Liver (tissue), 9 donors: ENCODE data around the gene LRRC72. TPM values are rescaled to one million over a fixed set of nuclear protein-coding genes. Genes with fewer than 3 reads are reported as not detected.

Experiments
- DNase-seq: peaks from one replicate; pipeline ENCODE4 v3.0.0-alpha.2; 2017; ENCODE audit warnings: low spot score
- H3K27ac ChIP-seq, 2 donors: one replicate each; pipeline ENCODE4 v1.7.0; 2013; ENCODE audit warnings: inconsistent platforms in 2 of 2, low read length in 2 of 2, control low read depth in 1 of 2, low read depth in 1 of 2, mild to moderate bottlenecking in 1 of 2
- H3K27me3 ChIP-seq, 4 donors: one replicate each; pipeline versions ENCODE4 v1.6.1 to v1.7.0; 2013; ENCODE audit warnings: low read length in 3 of 4, inconsistent platforms in 1 of 4, mild to moderate bottlenecking in 1 of 4, moderate library complexity in 1 of 4; ENCODE audit not compliant: control insufficient read depth in 4 of 4, insufficient read depth in 4 of 4
- H3K36me3 ChIP-seq, 4 donors: one replicate each; pipeline versions ENCODE4 v1.6.1 to v1.7.0; 2013; ENCODE audit warnings: low read length in 3 of 4, mild to moderate bottlenecking in 3 of 4, low read depth in 1 of 4, moderate library complexity in 1 of 4; ENCODE audit not compliant: control insufficient read depth in 4 of 4, insufficient read depth in 3 of 4
- H3K4me1 ChIP-seq, 4 donors: one replicate each; pipeline versions ENCODE4 v1.6.1 to v1.7.0; 2013; ENCODE audit warnings: low read length in 3 of 4, mild to moderate bottlenecking in 3 of 4, moderate library complexity in 1 of 4; ENCODE audit not compliant: control insufficient read depth in 4 of 4, insufficient read depth in 4 of 4
- H3K4me3 ChIP-seq, 3 donors: one replicate each; pipeline versions ENCODE4 v1.6.1 to v1.7.0; 2013; ENCODE audit warnings: low read length in 3 of 3, control low read depth in 1 of 3, low read depth in 1 of 3, mild to moderate bottlenecking in 1 of 3
- H3K9ac ChIP-seq, 2 donors: one replicate each; pipeline ENCODE4 v1.7.0; 2013; ENCODE audit warnings: low read length in 2 of 2, mild to moderate bottlenecking in 2 of 2, moderate library complexity in 2 of 2, control low read depth in 1 of 2, low read depth in 1 of 2
- H3K9me3 ChIP-seq, 4 donors: one replicate each; pipeline versions ENCODE4 v1.6.1 to v1.7.0; 2013; ENCODE audit warnings: low read length in 3 of 4; ENCODE audit not compliant: control insufficient read depth in 4 of 4
- ATF3 ChIP-seq: IDR thresholded peaks from 2 replicates; pipeline ENCODE4 v1.6.1; 2016; ENCODE audit warnings: antibody characterized with exemption
- CTCF ChIP-seq: fragments of 150-350 bp; IDR thresholded peaks from 2 replicates; pipeline ENCODE4 v1.5.1; 2017; ENCODE audit warnings: improper control_type of control experiment, low read depth, low read length; ENCODE audit not compliant: missing input control
- EGR1 ChIP-seq, 2 donors: IDR thresholded peaks; 2 replicates each; pipeline ENCODE4 v1.6.1; 2016 to 2018; ENCODE audit warnings: antibody characterized with exemption in 2 of 2, low read depth in 2 of 2
- FOXA1 ChIP-seq: IDR thresholded peaks from 2 replicates; pipeline ENCODE4 v1.6.1; 2016; ENCODE audit warnings: antibody characterized with exemption
- FOXA2 ChIP-seq: IDR thresholded peaks from 2 replicates; pipeline ENCODE4 v1.6.1; 2016; ENCODE audit warnings: antibody characterized with exemption
- GABPA ChIP-seq, 2 donors: IDR thresholded peaks in 1 of 2; conservative IDR thresholded peaks in 1 of 2; 2 replicates each; pipeline ENCODE4 v1.6.1; 2016; ENCODE audit warnings: antibody characterized with exemption in 2 of 2, mild to moderate bottlenecking in 1 of 2, moderate library complexity in 1 of 2
- HNF4A ChIP-seq, 2 donors: conservative IDR thresholded peaks; 2 replicates each; pipeline ENCODE4 v1.6.1; 2016; ENCODE audit warnings: antibody characterized with exemption in 2 of 2, mild to moderate bottlenecking in 2 of 2
- HNF4G ChIP-seq: IDR thresholded peaks from 2 replicates; pipeline ENCODE4 v1.6.1; 2016; ENCODE audit warnings: antibody characterized with exemption
- JUND ChIP-seq, 2 donors: IDR thresholded peaks; 2 replicates each; pipeline ENCODE4 v1.6.1; 2016; ENCODE audit warnings: antibody characterized with exemption in 2 of 2
- MAX ChIP-seq: IDR thresholded peaks from 2 replicates; pipeline ENCODE4 v1.6.1; 2016; ENCODE audit warnings: antibody characterized with exemption
- NR2F2 ChIP-seq: IDR thresholded peaks from 2 replicates; pipeline ENCODE4 v1.6.1; 2016; ENCODE audit warnings: antibody characterized with exemption
- RAD21 ChIP-seq, 2 donors: IDR thresholded peaks; 2 replicates each; pipeline ENCODE4 v1.6.1; 2016; ENCODE audit warnings: antibody characterized with exemption in 2 of 2, mild to moderate bottlenecking in 2 of 2
- REST ChIP-seq: IDR thresholded peaks from 2 replicates; pipeline ENCODE4 v1.6.1; 2016; ENCODE audit warnings: antibody characterized with exemption, mild to moderate bottlenecking
- RXRA ChIP-seq, 2 donors: IDR thresholded peaks; 2 replicates each; pipeline ENCODE4 v1.6.1; 2017 to 2018; ENCODE audit warnings: antibody characterized with exemption in 2 of 2, mild to moderate bottlenecking in 1 of 2
- SP1 ChIP-seq: IDR thresholded peaks from 2 replicates; pipeline ENCODE4 v1.6.1; 2018; ENCODE audit warnings: antibody characterized with exemption, mild to moderate bottlenecking
- TAF1 ChIP-seq: conservative IDR thresholded peaks from 2 replicates; pipeline ENCODE4 v1.6.1; 2016; ENCODE audit warnings: antibody characterized with exemption, mild to moderate bottlenecking
- YY1 ChIP-seq: IDR thresholded peaks from 2 replicates; pipeline ENCODE4 v1.6.1; 2016; ENCODE audit warnings: antibody characterized with exemption, mild to moderate bottlenecking
- WGBS: extraction: QIAGEN DNeasy Blood & Tissue Kit; methylation state at CpG from one replicate; pipeline ENCODE4 v1.1.7; 2013; 5-methylcytosine and 5-hydroxymethylcytosine counted together
- polyA plus RNA-seq, 2 donors: library from polyadenylated mRNA; stranded (reverse) in 1 of 2; unstranded in 1 of 2; fragments of 200-250 nt in 1 of 2; fragments of >200 nt in 1 of 2; fragmentation: Nextera tagmentation in 1 of 2; extraction: Ambion mirVana in 1 of 2; gene quantifications; one replicate each; pipeline versions ENCODE4 v1.2.1 to v1.2.3, GENCODE V29; 2013 to 2015
- total RNA-seq, 2 donors: library from RNA; depleted of rRNA; stranded (reverse); fragments of >200 nt; gene quantifications; one replicate each; pipeline ENCODE4 v1.2.3, GENCODE V29; 2014
- TF ChIP-seq, protein P1 (sequence below): IDR thresholded peaks from 2 replicates; pipeline ENCODE4 v1.6.1; 2016; ENCODE audit warnings: antibody characterized with exemption
- donor health status: healthy.
- donor health status: healthy.
- donor health status: healthy.
- donor health status: healthy.
- donor health status: healthy.

LRRC72 gene
- total and polyA plus RNA-seq, 4 donors = not detected

GRCh38 chr7:16609842-16610450 is 83.3 kb downstream of the LRRC72 start:
- no peaks in the 10 kb centered on the region for H3K4me1 ChIP-seq
- peaks cover 4 to 14% (median 11%) of the 10 kb centered on the region in 4 donors for H3K36me3 ChIP-seq
- H3K4me3 ChIP-seq = no peak overlapping the region
- no peaks in the 10 kb centered on the region for H3K27me3 ChIP-seq
- H3K9me3 ChIP-seq = no peaks in the 10 kb centered on the region
- no peak overlapping the region for H3K27ac ChIP-seq
- no peak for DNase-seq
- 86% methylated on average over 4 of the region's 4 CpGs for WGBS
- no peak overlapping the region for H3K9ac ChIP-seq
- TF ChIP-seq YY1 = no peak
- no peak for TF ChIP-seq CTCF
- no peak for TF ChIP-seq TAF1
- TF ChIP-seq RXRA (IDR thresholded peaks at IDR 0.05) = no peak
- TF ChIP-seq, protein P1, sequence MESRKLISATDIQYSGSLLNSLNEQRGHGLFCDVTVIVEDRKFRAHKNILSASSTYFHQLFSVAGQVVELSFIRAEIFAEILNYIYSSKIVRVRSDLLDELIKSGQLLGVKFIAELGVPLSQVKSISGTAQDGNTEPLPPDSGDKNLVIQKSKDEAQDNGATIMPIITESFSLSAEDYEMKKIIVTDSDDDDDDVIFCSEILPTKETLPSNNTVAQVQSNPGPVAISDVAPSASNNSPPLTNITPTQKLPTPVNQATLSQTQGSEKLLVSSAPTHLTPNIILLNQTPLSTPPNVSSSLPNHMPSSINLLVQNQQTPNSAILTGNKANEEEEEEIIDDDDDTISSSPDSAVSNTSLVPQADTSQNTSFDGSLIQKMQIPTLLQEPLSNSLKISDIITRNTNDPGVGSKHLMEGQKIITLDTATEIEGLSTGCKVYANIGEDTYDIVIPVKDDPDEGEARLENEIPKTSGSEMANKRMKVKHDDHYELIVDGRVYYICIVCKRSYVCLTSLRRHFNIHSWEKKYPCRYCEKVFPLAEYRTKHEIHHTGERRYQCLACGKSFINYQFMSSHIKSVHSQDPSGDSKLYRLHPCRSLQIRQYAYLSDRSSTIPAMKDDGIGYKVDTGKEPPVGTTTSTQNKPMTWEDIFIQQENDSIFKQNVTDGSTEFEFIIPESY = no peak
- no peak for TF ChIP-seq FOXA1
- no peak for TF ChIP-seq HNF4A (conservative IDR thresholded peaks at IDR 0.05)
- no peak for TF ChIP-seq HNF4G
- no peak for TF ChIP-seq EGR1 (IDR thresholded peaks at IDR 0.05; ENCODE audit: low read depth in 2 of 2)
- TF ChIP-seq MAX = no peak
- TF ChIP-seq NR2F2 = no peak

DNA sequence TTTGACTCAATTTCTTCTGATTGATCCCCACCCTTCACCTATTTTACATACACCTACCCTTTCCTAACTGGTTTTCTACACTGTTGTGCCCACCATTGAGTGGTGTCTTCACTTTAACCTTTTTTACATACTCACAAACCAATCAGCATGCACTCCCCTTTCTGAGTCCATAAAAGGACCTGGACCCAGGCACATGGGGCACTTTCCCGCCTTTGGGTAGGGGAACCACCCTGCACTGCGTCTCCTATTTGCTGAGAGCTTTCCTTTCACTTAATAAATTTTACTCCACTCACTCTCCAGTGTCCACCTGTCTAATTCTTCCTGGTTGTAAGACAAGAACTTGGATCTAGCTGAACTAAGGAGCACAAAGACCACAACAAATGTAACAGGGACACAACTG is 85.1 kb downstream of the LRRC72 start:
- Histone ChIP-seq H3K4me1 (no peaks in the 10 kb centered on the region), H3K27ac (no peak overlapping the region)
- WGBS = 95% methylated on average over 2 of the region's 2 CpGs

More for the DNA sequence above, 85.1 kb downstream of the LRRC72 start:
- H3K4me3 ChIP-seq = no peak overlapping the region
- H3K9ac ChIP-seq = no peak overlapping the region
- peaks cover 2 to 22% (median 17%) of the 10 kb centered on the region in 4 donors for H3K36me3 ChIP-seq
- no peaks in the 10 kb centered on the region for H3K9me3 ChIP-seq
- no peaks in the 10 kb centered on the region for H3K27me3 ChIP-seq
- DNase-seq = no peak
- TF ChIP-seq TAF1 = no peak
- TF ChIP-seq RAD21 (IDR thresholded peaks at IDR 0.05) = no peak
- no peak for TF ChIP-seq JUND (IDR thresholded peaks at IDR 0.05)
- no peak for TF ChIP-seq ATF3
- TF ChIP-seq EGR1 (IDR thresholded peaks at IDR 0.05; ENCODE audit: low read depth in 2 of 2) = no peak
- TF ChIP-seq NR2F2 = no peak
- TF ChIP-seq REST = no peak
- TF ChIP-seq CTCF = no peak
- TF ChIP-seq HNF4A (conservative IDR thresholded peaks at IDR 0.05) = no peak
- TF ChIP-seq GABPA (IDR thresholded peaks at IDR 0.05 in 1 of 2, conservative IDR thresholded peaks at IDR 0.05 in 1 of 2) = no peak
- TF ChIP-seq SP1 = no peak
- TF ChIP-seq FOXA2 = no peak
- TF ChIP-seq FOXA1 = no peak
- TF ChIP-seq, protein P1 = no peak
- TF ChIP-seq MAX = no peak
